ENCODE measurements around the gene DHODH.

DNA sequence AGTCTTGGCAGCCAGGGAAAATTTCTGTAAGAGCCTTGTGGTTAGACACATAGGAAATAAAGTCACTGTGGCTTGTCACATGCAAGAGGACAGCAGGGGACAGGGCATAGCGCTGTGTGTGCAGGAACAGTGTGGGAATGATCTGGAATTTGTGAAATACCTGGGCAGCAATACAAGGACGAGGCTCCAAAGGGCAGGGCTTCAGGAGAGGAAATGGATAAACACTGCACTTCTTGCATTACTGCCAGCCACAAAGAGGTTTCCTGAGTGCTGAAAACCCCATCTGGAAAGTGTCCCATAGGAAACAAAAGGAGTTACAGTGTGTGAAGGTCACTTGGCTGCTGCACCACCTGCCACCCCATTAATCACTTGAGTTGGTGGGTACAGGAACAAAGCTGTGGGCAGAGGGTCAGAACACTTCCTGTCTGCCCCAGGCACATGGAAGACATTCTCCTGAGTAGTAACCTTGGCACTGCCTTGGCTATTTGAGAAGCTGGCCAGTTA is 33.7 kb downstream of the DHODH start:
- TF ChIP-seq MYC (IDR thresholded peaks at IDR 0.05; ENCODE audit: low read depth, low read length), result no peak
- TF ChIP-seq, protein P1, sequence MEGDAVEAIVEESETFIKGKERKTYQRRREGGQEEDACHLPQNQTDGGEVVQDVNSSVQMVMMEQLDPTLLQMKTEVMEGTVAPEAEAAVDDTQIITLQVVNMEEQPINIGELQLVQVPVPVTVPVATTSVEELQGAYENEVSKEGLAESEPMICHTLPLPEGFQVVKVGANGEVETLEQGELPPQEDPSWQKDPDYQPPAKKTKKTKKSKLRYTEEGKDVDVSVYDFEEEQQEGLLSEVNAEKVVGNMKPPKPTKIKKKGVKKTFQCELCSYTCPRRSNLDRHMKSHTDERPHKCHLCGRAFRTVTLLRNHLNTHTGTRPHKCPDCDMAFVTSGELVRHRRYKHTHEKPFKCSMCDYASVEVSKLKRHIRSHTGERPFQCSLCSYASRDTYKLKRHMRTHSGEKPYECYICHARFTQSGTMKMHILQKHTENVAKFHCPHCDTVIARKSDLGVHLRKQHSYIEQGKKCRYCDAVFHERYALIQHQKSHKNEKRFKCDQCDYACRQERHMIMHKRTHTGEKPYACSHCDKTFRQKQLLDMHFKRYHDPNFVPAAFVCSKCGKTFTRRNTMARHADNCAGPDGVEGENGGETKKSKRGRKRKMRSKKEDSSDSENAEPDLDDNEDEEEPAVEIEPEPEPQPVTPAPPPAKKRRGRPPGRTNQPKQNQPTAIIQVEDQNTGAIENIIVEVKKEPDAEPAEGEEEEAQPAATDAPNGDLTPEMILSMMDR (IDR thresholded peaks at IDR 0.05; ENCODE audit: low read depth, low read length), result no peak

Data from NB4 (cell line).